Central memory CD4-positive, alpha-beta T cell (primary cell): ENCODE measurements around the gene TMTC1.
"Not testable (repeated sequence)": the region's sequence is repeated elsewhere in the genome, so short reads cannot be mapped to it uniquely, and the experiment has no call there.

Experiments used
- DNase-seq: peaks from one replicate; pipeline ENCODE4 v3.0.0; 2022
- total RNA-seq, 3 experiments: gene quantifications; one replicate each; lab custom pipeline; 2026; lab: John Stamatoyannopoulos, UW

The TMTC1 gene
- 0 to 0.39 (median 0.04) reads per million in 3 experiments for total RNA-seq

DNA sequence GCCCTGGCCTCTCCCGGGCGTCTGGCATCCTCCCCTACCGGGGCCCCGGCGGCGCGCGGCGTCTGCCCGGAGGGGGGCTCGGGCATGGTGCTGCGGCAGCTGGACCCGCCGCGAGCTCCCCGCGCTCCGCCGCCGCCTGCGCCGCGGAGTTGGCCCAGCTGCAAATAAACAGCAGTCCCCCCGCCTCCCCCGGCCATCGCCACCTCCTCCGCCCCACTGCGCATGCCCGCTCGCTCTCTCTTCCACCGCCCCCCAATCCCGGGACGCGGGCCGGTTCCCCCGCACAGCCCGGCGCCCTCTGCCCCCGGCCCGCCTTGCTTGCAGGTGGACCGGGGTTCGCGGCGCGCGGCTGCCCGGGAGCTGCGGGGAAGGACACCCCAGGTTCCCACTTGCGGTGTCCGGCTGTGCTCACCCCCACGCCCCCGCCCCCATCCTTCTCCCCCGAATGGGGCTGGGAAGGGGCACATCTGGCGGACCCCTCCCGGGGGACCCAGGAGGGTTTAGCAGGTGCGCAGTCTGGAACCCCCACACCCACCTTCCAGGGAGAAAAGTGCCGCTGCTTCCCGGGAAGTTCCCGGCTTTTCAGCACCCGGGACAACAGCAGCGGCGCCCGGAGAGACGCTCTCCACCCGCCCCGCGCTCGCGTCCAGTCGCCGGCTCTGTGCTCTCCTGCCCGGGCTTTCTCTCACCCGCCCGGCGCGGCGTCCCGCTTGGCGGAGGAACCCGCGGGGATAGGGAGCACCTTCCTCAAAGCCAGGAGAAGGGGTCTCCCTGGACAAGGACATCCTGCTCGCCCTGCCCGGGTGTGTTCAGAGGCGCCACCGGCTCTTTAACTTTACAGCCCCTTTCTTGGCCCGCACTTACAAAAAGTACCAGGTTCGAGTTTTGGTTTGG is at the start of gene TMTC1:
TMTC1 (minus strand) TSS at position 170 of the 894 bp plus-strand sequence. CDS start 191 bp downstream, outside the sequence.
- no peak for DNase-seq

DNA sequence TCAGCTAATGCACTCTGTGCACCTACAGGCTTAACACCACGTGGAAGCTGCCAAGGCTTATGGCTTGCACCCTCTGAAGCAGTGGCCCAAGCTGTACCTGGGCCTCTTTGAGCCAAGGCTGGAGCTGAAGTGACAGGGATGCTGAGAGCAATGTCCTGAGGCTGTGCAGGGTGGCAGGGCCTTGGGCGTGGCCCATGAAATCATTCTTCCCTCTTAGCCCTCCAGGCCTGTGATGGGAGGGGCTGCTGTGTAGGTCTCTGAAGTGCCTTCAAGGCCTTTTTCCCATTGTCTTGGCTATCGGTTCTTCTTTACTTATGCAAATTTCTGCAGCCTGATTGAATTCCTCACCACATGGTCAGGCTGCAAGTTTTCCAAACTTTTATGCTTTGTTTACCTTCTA is 47.4 kb upstream of the TMTC1 start:
- DNase-seq = no peak

DNA sequence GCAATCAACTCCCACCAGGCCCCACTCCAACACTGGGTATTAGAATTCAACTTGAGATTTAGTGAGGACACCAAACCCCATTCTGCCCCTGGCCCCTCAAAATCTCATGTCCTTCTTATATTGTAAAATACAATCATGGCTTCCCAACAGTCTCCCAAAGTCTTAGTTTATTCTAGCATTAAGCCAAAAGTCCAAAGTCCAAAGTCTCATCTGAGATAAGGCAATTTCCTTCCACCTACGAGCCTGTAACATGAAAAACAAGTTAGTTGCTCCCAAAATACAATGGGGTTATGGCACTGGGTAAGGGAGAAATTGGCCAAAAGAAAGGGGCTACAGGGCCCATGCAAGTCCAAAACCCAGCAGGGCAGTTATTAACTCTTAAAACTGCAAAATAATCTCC is 46.6 kb upstream of the TMTC1 start:
- no peak for DNase-seq

DNA sequence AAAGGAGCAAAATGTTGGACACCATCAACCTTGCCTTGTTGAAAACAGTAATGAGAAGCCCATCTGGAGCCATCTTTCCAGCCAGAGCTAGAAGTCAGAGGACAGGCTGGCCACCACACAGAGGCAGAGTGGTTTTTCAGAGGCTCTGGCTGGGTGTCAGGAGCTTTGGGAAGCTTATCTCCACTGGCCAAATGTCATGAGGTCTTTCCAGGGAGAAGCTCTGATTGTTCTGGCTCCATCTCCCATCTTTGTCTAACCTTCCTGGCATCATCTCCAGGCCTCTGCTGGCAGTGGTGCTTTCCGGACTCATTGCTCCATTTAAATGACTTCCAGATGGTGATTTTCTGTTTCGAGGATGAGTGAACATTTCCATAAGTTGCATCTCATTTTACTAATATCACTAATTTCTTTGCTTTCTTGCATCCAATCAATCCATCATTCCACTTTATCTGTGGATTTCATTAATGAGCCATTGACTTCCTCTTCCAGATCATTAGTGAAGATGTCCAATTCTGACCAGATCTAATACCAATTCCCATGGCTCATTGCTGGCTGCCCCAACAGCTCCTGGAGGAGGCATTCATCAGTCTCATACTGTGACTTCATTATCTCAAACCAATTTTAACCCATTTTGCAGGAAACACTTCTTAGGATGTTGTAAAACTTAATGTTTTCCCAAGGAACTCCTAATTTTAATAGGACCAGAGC is 35.3 kb upstream of the TMTC1 start:
- DNase-seq = no peak

DNA sequence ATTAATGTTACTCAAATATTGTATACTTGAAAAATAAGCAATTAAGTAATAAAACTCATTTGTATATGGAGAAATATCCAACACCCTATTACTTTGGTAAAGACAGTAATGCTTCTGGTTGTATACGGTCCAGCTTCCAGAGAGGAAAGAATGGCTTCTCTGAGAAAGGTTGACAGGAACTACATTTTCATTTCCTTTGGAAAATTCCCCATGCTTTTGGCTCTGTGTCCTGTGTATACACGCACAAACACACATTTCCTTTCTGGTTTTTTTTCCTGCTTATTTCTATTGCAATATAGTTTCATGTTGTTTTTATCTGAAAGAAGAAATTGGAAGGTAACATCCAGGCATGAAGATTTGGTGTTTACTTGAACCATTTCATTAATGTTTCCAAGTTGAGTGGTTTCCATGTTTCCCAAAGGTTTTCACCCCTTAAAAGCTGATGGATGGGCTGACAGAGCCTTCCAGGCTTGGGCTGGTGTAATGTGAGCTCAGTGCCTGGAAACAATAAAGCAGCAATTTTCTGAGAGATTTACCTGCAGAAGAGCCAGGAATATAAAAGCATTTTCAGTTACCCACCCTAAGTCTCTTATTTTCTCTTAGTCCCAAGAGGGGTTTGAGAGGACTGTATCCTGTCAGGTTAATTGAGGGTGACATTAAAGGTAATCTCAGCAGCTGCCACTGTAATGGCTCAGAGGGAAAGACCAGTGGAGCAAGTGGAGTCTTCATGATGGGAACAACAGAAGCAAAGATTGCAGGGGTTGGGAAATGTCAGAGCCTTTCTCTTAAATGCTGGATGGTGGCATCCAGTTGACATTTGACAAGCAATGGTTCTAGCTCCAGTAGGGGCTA is 33.4 kb upstream of the TMTC1 start:
- no peak for DNase-seq

DNA sequence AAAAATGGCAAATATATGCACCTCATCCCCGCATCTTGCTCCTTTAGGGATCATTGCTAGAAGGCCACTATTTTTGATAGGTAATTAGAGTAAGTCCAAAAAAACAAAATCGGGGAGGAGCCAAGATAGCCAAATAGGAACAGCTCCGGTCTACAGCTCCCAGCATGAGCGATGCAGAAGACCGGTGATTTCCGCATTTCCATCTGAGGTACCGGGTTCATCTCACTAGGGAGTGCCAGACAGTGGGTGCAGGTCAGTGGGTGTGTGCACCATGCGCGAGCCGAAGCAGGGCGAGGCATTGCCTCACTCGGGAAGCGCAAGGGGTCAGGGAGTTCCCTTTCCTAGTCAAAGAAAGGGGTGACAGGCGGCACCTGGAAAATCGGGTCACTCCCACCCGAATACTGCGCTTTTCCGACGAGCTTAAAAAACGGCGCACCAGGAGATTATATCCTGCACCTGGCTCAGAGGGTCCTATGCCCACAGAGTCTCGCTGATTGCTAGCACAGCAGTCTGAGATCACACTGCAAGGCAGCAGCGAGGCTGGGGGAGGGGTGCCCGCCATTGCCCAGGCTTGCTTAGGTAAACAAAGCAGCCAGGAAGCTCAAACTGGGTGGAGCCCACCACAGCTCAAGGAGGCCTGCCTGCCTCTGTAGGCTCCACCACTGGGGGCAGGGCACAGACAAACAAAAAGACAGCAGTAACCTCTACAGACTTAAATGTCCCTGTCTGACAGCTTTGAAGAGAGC is 26.0 kb upstream of the TMTC1 start:
- not testable (repeated sequence) for DNase-seq

DNA sequence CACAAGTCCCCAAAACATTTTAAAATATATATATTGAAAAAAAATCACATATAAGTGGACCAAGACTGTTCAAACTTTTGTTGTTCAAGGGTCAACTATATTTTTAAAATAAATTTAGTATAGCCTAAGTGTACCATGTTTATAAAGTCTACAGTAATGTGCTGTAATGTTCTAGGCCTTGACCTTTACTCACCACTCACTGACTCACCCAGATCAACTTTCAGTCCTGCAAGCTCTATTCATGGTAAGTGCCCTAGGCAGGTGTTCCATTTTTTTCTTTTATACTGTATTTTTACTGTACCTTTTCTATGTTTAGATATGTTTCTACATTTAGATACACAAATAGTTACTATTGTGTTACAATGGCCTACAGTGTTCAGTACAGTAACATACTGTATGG is 23.4 kb upstream of the TMTC1 start:
- DNase-seq = no peak

DNA sequence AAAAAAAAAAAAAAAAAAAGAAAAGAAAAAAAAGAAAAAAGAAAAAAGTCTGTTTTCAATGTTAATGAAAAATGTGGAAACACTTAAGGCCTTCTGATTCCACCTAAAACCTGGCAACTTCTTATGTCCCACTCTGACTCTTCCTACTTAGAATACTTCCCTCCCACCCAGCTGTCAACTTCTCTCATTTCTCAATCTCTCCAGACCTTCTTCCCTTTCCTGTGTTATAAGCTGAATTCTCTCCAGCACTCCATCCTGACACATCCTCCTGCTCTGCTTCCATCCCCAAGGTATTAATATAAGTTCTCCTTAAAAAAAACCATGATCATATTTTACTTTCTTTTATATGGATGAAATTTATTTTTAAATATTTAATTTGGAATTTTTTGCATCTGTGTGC is 20.3 kb upstream of the TMTC1 start:
- no peak for DNase-seq

DNA sequence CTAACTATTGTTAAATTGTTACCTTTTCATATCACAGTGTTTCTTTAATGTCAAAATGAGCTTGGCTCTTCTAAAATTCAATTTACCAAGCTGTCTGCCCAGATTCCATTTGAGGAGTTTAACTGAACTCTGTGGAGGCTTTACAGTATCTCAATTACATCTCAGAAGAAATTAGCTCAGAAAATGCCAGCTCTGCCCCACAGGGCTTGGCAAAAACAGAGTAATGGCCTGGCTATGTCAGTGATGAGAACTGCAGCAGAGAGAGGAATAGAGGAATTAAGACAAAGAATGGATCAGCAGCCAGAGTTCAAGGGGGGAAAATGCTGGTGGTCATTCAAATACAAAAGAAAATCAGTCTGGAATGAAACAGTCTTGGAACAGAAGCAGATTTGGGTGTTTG is 15.8 kb upstream of the TMTC1 start:
- no peak for DNase-seq

DNA sequence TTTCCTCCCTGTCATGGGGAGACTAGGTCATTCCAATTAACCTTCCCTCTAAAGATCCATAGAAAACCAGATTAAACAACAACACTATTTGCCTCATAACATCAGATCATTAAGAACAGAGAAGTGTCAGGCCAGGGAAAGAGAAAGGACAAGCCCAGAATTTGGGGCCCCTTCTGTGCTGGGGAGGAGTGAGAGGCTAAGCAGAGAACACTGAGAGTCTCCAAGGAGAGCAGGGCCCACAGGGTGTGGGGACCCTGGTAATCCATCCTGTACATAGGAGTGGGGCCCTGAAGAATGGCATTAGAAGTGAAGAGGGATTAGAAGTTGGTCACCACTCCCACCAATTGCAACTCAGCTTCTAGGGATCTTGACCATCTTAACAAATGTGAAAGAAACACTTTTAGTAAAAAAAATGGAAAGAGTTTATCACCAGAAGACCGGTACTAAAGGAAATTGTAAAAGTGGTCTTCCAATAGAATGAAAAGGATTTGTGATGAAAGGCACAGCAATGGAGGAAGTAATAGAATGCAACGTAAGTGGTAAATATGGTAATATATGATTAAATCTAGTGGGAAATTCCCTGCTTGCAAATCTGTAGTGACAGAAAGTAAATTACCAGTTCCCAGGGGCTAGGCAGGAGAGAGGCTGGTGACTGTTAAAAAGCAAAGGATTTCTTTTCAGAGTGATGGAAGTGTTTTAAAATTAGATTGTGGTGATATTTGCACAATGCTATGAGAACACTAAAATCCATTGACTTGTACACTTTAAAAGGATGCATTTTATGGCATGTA is 14.0 kb upstream of the TMTC1 start:
- no peak for DNase-seq

DNA sequence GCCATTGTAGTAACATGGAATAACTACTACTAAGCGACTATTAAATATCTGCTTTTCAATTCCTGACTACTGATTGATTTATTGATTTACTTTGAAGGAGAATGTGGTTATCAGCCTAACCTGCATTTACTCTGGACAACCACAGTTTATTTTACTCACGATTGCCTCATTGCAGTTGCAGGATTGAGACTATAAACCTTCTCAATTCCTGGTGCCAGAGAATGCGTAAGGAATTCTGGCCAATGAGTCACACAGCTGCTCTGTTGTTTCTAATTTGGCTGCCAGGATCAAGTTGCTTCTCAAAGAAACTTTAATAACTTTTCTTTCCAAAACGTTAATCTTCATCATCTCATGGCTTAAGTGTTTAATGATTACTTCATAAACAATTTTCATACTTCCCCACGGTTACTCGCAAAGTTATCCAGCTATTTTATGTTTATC is 13.1 kb upstream of the TMTC1 start:
- DNase-seq = no peak

DNA sequence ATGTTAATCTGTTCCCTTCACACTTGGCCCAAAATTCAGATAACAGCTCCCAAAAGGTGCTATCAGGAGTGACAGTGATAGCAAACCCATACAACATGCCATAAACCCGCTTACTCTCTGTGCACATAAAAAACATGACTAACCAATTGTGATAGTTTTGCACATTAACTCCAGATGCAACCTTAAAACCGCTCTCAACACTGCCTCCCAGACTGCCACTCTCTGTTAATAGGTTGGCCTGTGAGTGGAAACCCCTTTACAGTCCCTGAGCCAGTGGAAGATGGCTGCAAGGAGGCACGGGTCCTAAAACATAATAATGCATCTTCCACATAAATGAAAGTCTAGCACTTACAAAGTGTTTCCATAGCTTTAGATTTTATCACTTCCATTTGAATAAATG is 12.0 kb upstream of the TMTC1 start:
- no peak for DNase-seq

DNA sequence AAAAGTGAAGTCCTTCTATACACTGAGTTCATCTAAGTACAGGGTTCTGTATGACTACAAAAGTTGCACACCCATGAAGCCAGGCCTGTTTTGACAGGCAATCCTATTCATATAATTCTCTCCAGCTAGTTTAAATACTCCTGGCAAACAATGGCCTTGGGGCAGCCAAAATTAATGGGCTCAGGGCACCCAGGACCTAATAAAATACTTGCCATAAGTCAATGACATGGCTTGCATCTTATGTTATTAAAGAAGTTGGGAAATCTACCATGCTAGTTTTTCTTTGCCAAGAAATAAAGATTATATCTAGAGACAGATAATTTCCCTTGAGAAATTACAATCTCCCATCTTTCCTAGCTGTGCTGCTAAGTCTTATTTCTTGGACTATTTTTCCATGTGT is 11.1 kb upstream of the TMTC1 start:
- no peak for DNase-seq

DNA sequence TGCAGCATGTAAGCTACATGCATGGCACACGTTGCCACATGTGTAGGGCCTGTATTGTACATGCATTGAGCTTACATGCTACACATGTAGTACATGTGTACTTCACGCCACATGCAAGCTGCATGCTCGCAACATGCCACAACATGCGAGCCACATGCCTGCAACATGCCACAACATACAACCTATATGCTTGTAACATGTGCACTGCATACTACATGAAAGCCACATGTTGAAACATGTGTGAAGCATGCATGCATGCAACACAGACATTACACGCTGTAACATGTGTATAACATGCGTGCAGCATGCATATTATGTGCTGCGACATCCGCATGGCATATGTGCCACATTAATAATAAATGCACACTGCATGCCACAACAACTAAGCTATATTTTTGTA is 9.1 kb upstream of the TMTC1 start:
- no peak for DNase-seq

DNA sequence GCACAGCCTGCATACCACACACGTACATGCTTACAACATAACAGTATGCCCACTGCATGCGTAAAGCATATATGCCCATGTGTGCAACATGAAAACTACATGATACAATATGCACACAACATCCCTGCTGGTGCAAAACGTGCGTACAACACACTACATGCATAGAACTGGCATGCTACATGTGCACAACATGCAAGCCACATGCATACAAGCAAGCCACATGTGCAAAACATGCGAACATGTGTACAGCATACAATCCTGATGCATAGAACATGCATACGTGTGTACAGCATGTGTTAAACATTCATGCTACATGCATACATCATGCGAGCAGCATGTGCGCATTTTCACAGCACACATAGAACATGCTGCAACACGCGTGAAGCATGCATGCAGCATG is 8.4 kb upstream of the TMTC1 start:
- DNase-seq = no peak

DNA sequence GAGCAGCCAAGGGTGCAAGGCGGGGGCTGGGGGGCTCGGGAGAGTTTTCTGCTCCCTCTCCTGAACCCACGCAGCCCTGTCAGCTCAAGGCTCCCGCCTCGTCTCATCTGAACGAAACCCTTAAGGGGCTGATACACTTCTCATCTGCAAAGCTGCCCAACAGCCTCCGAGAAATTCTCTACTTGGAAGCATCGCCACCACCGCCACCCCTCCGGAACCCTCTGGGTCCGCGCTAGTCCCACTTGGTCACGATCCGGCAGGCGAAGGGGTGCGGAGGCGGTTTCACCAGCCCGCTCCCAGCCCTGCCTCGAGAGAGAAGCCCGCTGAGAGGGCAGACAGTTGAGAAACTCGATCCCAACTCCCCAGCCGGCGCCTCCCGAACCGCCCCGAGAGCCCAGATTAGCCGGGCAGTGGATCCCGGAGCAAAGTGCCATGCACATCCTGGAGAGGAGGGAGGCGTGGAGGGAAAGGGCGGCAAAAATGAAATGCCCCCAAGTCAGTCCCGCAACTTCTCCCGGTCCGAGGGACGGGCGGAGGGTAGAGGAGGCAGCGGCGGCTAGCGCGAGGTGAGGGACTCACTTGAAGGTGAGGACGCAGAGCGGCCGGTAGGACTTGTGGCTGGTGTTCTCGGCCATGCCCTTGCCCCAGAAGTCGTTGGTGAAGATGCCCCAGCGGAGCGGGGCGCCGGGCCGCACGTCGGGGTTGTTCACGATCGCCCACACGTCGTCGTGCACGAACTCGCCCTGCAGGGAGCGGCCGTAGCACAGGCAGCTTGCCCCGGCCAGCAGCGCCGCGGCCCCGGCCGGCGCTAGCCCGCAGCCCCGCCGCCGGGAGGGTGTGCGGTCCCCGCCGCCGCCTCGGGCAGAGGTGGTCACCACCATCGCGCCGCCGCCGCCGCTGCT is 620 bp downstream of the TMTC1 start:
- no peak for DNase-seq

DNA sequence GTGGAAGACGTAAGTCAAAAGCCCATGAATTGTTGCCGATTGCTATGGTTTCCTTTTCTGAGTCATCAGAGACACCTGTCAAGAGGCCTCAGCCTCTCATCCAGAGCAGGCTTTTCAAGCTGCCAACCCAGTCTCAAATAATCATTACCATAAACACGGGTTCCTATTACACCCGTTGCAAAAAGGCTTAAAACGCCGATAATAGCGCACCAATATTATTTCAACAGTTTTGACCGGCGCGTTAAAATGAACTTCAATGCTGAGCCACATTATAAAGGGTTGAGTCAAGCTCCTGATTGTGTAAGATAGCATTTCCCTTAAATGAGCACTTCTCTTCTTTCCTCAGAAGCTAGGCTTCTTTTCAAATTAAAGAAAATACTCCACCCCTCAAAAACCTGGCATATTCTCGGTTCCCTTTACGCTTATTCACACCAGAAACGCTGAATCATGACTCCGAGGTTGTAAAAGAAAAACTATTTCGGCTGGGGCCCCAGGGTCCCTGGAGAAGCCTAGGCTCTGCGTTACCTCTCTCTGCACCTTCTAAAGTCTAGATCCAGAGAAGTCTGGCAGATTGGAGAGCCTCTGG is 1.4 kb downstream of the TMTC1 start:
- DNase-seq = no peak

DNA sequence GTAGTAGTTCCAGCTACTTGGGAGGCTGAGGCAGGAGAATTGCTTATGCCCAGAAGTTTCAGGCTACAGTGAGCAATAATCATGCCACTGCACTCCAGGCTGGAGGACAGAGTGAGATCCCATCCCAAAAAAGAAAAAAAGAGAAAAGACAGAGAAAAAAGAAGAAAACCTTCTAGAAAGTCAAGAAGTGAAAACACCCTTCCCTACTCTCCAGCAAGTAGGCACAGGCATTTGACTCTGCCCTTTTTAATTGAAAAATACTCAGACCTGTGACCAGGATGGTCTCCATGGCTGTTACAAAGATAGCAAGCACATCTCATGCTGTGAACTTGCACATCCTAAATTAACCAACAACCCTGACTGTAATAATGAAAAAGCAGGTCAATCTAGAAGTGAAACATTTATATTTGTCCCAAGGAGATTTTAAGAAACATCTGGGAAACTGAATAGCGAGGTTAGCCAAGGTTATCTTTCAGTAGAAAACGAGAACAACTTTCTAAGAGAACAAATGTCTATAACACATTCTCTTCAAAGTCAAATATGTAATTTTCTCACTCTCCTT is 2.0 kb downstream of the TMTC1 start:
- no peak for DNase-seq

DNA sequence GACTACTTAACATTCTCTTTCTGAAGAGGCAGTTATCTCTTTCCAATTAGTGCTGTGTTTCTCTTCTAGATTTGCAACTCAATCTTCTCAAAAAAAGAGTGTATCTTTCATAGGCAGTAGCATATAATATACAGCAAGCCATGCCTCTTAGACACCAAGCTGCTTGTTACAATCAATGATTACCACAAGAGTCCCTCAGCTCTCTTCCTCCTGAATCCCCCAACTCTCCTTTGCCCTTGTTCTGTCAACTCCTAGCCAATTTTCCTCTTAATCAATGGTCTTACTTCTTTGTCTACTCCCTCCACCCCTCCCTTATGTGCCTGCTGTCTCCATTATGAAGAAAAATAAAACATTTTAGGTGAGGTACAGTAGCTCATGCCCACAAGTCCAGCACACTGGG is 2.6 kb downstream of the TMTC1 start:
- no peak for DNase-seq

DNA sequence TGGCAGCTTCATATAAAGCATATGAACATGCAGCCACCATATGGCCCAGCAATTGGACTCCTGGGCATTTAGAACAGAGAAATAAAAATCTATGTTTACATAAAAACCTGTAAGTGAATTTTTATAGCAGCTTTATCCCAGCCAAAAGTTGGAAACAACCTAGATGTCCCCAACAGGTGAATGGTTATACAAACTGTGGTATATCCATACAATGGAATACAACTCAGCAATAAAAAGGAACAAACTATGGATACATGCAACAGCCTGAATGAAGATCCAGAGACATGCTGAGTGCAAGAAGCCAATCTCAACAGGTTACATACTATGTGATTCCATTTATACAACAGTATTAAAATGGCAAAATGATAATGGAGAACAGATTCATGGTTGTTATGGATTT is 3.7 kb downstream of the TMTC1 start:
- no peak for DNase-seq
